Measurements from ENCODE around the gene ZDHHC6.
"Not testable (repeated sequence)": the region's sequence is repeated elsewhere in the genome, so short reads cannot be mapped to it uniquely, and the experiment has no call there.

ZDHHC6 gene

GRCh38 chr10:112442063-112442462 lies 4.7 kb downstream of the ZDHHC6 start:
- no peak for DNase-seq (ENCODE audit: low read depth)

- no peak for DNase-seq (ENCODE audit: low read depth)
These were observed 5.2 kb downstream of the ZDHHC6 start for GRCh38 chr10:112441520-112441919.

GRCh38 chr10:112438356-112438755 lies 8.4 kb downstream of the ZDHHC6 start:
- no peak for DNase-seq (ENCODE audit: low read depth)

- DNase-seq (ENCODE audit: low read depth): no peak
These were observed 11.6 kb downstream of the ZDHHC6 start for GRCh38 chr10:112434988-112435619.

GRCh38 chr10:112433136-112433535 lies 13.6 kb downstream of the ZDHHC6 start:
- no peak for DNase-seq (ENCODE audit: low read depth)

GRCh38 chr10:112429654-112430230 lies 17.0 kb downstream of the ZDHHC6 start:
- no peak for DNase-seq (ENCODE audit: low read depth)

GRCh38 chr10:112429147-112429546 lies 17.6 kb downstream of the ZDHHC6 start:
- DNase-seq (ENCODE audit: low read depth): no peak

GRCh38 chr10:112426111-112426510 lies 20.6 kb downstream of the ZDHHC6 start:
- DNase-seq (ENCODE audit: low read depth): no peak

GRCh38 chr10:112424651-112425050 lies 22.1 kb downstream of the ZDHHC6 start:
- no peak for DNase-seq (ENCODE audit: low read depth)

GRCh38 chr10:112421731-112422130 lies 25.0 kb downstream of the ZDHHC6 start:
- no peak for DNase-seq (ENCODE audit: low read depth)

GRCh38 chr10:112412696-112413095 lies 34.0 kb downstream of the ZDHHC6 start:
- DNase-seq (ENCODE audit: low read depth): no peak

GRCh38 chr10:112409755-112410154 lies 37.0 kb downstream of the ZDHHC6 start:
- DNase-seq (ENCODE audit: low read depth): no peak

GRCh38 chr10:112409299-112409698 lies 37.4 kb downstream of the ZDHHC6 start:
- no peak for DNase-seq (ENCODE audit: low read depth)

GRCh38 chr10:112407696-112408095 lies 39.0 kb downstream of the ZDHHC6 start:
- no peak for DNase-seq (ENCODE audit: low read depth)

GRCh38 chr10:112406806-112407205 lies 39.9 kb downstream of the ZDHHC6 start:
- DNase-seq (ENCODE audit: low read depth): not testable (repeated sequence)

- no peak for DNase-seq (ENCODE audit: low read depth)
These were observed 42.1 kb downstream of the ZDHHC6 start for GRCh38 chr10:112404617-112405016.

- DNase-seq (ENCODE audit: low read depth): no peak
These were observed 43.8 kb downstream of the ZDHHC6 start for GRCh38 chr10:112402917-112403316.

GRCh38 chr10:112397592-112397991 lies 49.1 kb downstream of the ZDHHC6 start:
- DNase-seq (ENCODE audit: low read depth): no peak

GRCh38 chr10:112395809-112396530 lies 50.7 kb downstream of the ZDHHC6 start:
- no peak for DNase-seq (ENCODE audit: low read depth)

GRCh38 chr10:112394475-112394875 lies 52.2 kb downstream of the ZDHHC6 start:
- no peak for DNase-seq (ENCODE audit: low read depth)

GRCh38 chr10:112393827-112394226 lies 52.9 kb downstream of the ZDHHC6 start:
- DNase-seq (ENCODE audit: low read depth): no peak

GRCh38 chr10:112393341-112393740 lies 53.4 kb downstream of the ZDHHC6 start:
- no peak for DNase-seq (ENCODE audit: low read depth)

- DNase-seq (ENCODE audit: low read depth): no peak
These were observed 56.5 kb downstream of the ZDHHC6 start for GRCh38 chr10:112390125-112390703.

All from stimulated activated CD8-positive, alpha-beta memory T cell treated with anti-CD3 and anti-CD28 coated beads, Interleukin-12 subunit alpha, Interleukin-12 subunit beta, amount 100 ng/mL, for 4 hours (primary cell).